ES-I3 (cell line): ENCODE results near the gene PPP1R12B.
"Not testable (repeated sequence)": the region's sequence is repeated elsewhere in the genome, so short reads cannot be mapped to it uniquely, and the experiment has no call there.

ENCODE experiments used
- H3K36me3 ChIP-seq: 2 replicates; pipeline ENCODE4 v1.6.1; 2013; ENCODE audit warnings: mild to moderate bottlenecking, low read length, control low read depth, moderate library complexity; ENCODE audit not compliant: insufficient read depth
- H3K4me1 ChIP-seq: 2 replicates; pipeline ENCODE4 v1.6.1; 2013; ENCODE audit warnings: mild to moderate bottlenecking, control low read depth, low read length; ENCODE audit not compliant: insufficient read depth
- H3K9ac ChIP-seq: 2 replicates; pipeline ENCODE4 v1.6.1; 2013; ENCODE audit warnings: low read depth, mild to moderate bottlenecking, low read length, moderate library complexity
- H3K9me3 ChIP-seq: 2 replicates; pipeline ENCODE4 v1.6.1; 2013; ENCODE audit warnings: mild to moderate bottlenecking, low read length, moderate library complexity; ENCODE audit not compliant: control insufficient read depth, insufficient read depth

PPP1R12B gene

DNA sequence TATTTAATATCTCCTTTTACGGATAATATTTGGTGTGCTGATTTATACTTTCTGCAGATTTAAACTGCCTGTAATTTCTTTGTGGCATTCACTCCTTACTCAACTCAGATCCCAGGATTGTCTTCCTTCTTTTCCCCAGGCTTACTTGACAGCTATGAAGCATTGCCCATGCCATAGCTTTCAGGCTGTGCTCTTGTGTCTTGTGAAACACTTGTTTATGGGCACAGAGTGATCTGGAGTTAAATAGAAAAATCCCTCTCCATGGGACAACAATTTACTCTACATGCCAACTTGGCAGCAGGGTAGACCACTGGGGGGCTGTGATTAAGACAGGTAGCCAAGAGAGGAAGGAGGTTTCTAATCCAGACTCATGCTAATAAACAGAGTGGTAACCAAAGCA lies 57.4 kb downstream of the PPP1R12B start:
- Histone ChIP-seq H3K36me3 (no peaks in the 10 kb centered on the region), H3K9ac (no peak overlapping the region), H3K9me3 (no peaks in the 10 kb centered on the region), H3K4me1 (peaks cover 8% of the 10 kb centered on the region)

DNA sequence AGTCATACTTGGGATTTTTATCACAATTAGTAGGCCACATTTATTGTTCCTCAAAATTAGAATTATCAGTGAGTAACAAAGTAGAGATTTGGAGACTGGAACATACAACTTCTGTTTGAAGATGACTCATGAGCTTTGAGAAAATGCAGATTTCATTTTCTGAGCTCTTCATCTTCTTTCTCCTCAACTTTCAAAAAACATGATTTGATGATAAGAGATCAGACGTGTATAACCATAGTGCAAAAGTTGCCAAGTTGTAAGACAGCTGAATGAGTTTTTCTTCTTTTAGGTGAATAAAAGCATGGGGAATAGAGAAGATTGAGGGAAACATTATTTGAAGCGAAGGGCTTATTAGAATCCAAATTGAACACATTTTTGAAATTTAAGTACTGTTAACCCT lies 58.4 kb downstream of the PPP1R12B start:
- not testable (repeated sequence) for H3K36me3 ChIP-seq, H3K9ac ChIP-seq, H3K9me3 ChIP-seq, H3K4me1 ChIP-seq

DNA sequence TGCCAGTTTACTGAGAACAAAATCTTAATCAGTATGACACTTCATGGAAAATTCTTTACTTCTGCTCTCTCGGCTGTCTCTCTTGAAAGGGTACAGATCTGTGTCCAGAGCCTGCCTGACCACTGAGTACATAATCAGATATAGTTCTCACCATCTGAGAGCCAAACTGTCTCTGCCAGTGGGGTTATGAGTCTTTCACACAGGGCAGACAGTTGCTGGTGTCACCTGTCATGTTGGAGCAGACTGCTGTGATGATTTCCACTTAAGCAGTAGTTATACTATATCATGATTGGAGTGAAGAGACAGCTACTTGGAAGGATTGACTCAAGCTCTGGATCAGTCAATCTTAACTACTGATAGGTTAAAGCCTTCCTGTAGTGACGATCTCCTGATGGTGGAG lies 58.9 kb downstream of the PPP1R12B start:
- H3K36me3 ChIP-seq, H3K4me1 ChIP-seq, H3K9me3 ChIP-seq, H3K9ac ChIP-seq: not testable (repeated sequence)

DNA sequence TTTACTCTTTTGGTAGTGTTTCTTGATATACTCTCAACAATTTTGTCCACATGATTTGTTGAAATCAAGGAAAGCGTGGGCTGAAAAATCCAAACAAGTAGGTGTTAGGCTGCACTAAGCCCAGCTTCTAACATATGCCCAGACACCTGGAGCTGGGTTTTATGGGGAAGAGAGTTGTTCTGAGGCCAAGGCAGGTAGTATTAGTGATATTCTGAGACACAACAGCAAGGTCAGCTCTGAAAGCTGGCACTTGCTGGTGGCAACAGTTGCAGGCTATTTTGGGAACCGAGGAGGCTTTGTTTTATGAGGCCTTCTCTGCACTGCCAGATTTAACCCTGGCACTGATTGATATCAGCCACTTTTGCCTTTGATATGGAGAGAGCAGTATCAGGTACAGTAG lies 61.8 kb downstream of the PPP1R12B start:
- not testable (repeated sequence) for H3K4me1 ChIP-seq, H3K9me3 ChIP-seq, H3K9ac ChIP-seq, H3K36me3 ChIP-seq

DNA sequence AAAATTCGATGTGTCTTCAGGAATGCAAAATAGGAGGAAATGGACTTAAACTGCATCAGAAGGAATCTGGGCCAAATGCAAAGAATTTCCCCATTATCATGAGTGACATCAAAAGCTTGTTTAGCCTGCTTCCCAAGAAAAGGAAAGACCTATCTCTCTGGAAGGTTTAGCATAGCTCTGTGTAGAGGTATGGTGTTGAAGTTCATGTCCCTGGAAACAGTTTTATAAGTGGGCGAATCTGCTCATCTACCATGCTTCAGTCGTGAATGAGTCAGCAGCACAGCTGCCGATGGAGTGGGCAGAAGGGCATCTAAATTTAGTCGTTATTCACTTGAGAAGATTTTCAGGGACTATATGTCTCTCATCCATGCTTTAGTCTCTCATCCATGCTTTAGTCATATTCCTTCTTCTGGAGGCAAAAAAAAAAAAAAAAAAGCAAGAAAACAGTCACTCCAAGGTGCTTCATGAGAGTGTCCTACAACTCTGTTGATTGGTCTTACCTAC lies 62.4 kb downstream of the PPP1R12B start:
- not testable (repeated sequence) for H3K9me3 ChIP-seq, H3K36me3 ChIP-seq, H3K4me1 ChIP-seq, H3K9ac ChIP-seq

DNA sequence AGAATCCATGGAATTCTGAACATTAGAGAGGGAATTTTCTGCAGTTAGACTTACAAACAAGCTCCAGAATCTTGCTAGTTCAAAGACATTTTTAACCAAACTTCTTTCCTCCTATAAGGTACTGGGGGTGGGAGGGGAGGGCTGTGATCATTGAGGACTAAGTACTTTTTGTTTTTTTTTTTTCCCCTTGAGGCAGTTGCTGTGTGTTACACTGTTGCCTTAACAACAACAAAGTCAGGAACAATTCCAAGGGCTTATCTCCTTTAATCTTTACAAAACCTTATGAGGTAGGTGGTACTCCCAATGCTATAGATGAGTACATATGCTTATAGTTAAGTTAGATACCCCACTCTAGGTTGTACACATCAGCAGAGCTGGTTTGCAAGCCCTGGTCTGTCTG lies 62.9 kb downstream of the PPP1R12B start:
- Histone ChIP-seq H3K9me3 (no peaks in the 10 kb centered on the region), H3K9ac (no peak overlapping the region), H3K36me3 (no peaks in the 10 kb centered on the region), H3K4me1 (peaks cover 9% of the 10 kb centered on the region)

DNA sequence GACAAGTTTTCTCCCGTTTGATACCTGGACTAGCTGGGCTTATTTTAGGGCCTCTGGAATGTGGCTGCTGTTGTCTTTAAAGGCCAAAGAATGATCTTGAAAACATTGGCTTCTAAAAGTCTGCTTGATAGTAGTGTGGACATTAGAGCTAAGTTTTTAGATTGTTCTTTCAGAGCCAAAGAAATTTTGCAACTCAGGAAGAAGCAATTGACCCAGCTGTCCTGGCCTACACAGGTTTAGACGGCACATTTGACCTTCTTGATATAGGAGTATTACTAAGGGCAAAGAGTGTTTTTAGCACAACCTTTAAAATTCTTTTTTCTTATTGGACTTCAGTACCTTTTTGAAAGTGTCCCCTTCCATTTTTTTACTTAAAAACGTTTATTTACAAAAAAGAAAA lies 63.9 kb downstream of the PPP1R12B start:
- H3K36me3 ChIP-seq, H3K9me3 ChIP-seq, H3K9ac ChIP-seq, H3K4me1 ChIP-seq: not testable (repeated sequence)

DNA sequence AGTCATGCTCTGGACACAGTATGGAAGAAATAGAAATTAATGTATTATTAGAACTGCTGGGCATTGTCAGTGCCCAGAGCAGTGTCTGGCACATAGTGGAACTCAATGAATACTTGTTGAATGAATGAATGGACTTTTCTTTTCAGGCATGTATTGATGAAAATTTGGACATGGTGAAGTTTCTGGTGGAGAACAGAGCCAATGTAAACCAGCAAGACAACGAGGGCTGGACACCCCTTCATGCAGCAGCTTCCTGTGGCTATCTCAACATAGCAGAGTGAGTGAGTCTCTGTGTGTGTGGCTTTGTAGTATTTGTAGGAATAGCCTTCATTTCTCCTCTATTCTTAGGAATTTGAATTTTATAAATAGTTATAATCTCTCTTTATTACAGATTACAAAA lies 68.1 kb downstream of the PPP1R12B start:
- Histone ChIP-seq H3K9ac (no peak overlapping the region), H3K36me3 (no peaks in the 10 kb centered on the region), H3K4me1 (peaks cover 11% of the 10 kb centered on the region), H3K9me3 (no peaks in the 10 kb centered on the region)

DNA sequence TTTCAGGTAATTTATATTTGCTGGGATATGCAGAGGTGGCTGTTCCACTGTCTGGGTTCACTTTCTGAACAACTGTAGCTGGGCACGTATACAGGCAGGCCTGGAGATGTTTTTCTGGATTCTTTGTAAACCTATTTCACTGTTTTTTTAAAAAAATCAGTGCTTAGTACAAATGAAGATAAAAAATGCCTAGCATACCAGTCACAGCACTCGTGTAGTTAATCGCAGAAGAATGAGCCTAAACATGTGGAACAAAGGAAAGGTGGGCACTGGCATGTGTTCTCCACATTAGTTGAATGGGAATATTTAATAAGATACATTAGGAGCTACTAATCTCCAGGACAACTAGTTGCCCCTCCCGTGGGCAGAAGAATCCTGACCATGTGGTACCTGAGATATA lies 68.6 kb downstream of the PPP1R12B start:
- H3K36me3 ChIP-seq, H3K9ac ChIP-seq, H3K9me3 ChIP-seq: not testable (repeated sequence)
- H3K4me1 ChIP-seq, result peaks cover 11% of the 10 kb centered on the region

DNA sequence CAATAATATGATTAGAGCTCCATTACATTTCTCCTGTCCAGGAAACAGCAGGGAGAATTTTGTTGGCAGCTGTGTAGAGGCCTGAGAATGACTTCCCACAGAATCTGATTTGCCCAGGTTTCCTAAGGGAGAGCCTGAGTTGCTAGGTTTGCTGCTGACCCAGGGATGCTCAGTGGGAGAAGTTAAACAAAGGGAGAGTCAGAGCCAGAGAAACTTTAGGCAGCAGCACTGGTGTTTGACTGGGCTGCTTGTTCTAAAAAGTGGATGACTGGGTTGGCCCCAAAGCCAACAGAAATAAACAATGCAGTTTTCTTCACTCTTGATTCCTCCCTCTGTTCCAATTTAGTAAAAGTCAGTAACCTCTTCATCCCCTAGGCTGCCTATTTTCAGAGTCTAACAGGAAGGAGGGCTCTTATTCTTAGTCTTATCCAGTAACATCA lies 69.3 kb downstream of the PPP1R12B start:
- peaks cover 11% of the 10 kb centered on the region for H3K4me1 ChIP-seq
- H3K9ac ChIP-seq, H3K9me3 ChIP-seq, H3K36me3 ChIP-seq: not testable (repeated sequence)

DNA sequence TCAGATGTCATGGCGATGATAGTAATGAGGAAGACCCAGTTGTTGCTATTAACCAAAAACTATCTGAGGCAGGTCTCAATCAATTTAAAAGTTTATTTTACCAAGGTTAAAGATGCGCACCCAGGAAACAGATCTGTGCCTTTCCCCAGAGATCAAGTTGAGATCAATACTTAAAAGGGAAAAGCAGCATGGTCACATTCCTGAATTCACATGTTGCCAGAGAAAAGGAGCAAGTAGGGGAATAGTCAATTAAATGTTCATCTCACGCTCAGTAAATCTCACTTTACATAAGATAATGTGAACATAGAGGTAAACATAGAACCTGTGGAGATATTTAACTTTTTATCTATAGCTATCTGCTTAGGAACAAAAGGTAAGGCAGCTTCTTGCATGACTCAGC lies 71.2 kb downstream of the PPP1R12B start:
- not testable (repeated sequence) for H3K9me3 ChIP-seq, H3K36me3 ChIP-seq, H3K9ac ChIP-seq
- H3K4me1 ChIP-seq, result peaks cover 11% of the 10 kb centered on the region

DNA sequence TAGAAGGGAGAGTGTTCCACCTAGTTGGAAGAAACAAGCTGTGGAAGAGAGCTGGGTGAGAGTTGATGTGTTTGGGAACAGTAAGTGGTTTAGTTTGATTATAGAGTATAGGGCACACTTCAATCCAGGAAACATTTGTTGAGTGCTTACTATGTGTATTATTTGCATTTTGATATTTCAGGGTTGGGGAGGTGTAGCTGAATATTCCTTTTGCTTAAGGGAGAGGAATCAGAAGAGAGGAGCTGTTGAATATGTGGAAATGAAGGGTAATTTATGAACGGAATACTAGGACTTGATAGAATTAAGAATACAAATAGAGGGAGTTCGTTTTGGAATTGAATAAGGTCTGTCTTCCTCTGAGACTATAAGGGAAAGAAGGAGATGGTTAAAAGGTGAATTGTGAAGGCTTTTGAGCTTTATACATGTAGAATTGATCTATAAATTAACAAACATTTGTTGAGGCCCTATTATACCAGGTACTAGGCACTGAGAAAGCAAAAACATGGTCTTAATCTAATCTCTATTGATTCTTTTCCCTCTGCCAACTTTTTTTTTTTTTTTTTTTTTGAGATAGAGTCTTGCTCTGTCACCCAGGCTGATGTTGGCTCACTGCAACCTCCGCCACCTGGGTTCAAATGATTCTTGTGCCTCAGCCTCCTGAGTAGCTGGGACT lies 72.1 kb downstream of the PPP1R12B start:
- not testable (repeated sequence) for H3K9me3 ChIP-seq, H3K9ac ChIP-seq, H3K36me3 ChIP-seq
- peaks cover 11% of the 10 kb centered on the region for H3K4me1 ChIP-seq

DNA sequence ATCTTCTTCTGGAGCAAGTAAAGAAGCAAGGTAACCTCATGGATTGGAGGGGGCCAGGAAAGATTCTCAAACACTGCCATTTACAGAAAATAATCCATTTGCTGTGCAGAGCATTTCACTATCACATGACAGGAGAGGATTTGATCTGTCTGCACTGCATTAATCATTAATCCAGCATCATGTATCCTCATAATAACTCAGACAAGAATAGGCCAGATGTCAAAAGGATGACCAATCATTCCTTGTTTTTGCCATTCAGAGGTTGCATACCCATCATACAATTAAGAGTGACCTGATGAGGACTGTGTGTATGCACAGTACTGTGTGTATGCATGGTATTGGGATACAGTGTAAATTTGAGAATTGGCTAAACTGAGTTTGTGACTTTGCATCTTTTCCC lies 74.2 kb downstream of the PPP1R12B start:
- H3K4me1 ChIP-seq, result peaks cover 11% of the 10 kb centered on the region
- not testable (repeated sequence) for H3K9me3 ChIP-seq, H3K9ac ChIP-seq, H3K36me3 ChIP-seq

DNA sequence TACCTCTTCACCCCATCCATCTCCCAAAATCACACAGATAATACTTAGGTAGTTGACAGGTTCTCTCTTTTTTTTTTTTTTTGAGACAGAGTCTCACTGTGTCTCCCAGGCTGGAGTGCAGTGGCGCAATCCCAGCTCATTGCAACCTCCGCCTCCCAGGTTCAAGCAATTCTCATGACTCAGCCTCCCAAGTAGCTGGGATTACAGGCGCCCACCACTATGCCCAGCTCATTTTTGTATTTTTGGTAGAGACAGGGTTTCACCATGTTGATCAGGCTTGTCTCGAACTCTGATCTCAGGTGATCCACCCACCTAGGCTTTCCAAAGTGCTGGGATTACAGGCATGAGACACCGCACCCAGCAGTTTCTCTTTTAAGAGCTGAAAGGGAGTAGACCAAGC lies 75.8 kb downstream of the PPP1R12B start:
- not testable (repeated sequence) for H3K9me3 ChIP-seq, H3K9ac ChIP-seq, H3K36me3 ChIP-seq
- peaks cover 11% of the 10 kb centered on the region for H3K4me1 ChIP-seq

DNA sequence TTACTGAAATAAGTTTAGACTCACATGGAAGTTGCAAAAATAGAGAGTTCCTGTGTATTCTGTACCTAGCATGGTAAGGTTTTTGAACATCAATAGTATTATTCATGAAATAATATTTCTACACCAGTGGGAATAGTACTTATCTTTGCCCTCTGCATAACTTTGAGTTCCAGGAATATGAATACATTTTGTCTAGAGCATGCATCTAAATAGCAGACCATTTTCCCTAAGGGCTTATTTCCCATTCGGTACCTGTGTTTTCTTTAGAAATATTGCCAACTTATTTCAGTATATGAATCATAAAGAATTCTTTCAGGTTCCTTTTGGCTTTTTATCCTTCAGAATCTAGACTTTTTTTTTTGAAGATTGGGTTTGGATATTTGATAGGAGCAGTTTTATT lies 81.6 kb downstream of the PPP1R12B start:
- not testable (repeated sequence) for H3K9me3 ChIP-seq, H3K9ac ChIP-seq, H3K36me3 ChIP-seq, H3K4me1 ChIP-seq

DNA sequence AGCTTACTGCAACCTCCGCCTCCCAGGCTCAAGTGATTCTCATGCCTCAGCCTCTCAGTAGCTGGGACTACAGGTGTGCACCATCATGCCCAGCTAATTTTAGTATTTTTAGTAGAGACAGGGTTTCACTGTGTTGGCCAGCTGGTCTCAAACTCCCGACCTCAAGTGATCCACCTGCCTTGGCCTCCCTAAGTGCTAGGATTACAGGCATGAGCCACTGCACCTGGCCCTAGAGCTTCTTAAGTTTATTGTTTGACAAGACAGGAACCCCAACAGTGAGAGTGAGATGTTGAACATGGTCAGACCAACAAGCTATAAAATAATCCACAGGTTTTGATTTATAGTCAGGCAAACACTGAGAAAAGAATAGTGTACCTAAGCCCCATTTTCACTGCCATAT lies 83.8 kb downstream of the PPP1R12B start:
- H3K4me1 ChIP-seq, H3K9me3 ChIP-seq, H3K36me3 ChIP-seq, H3K9ac ChIP-seq: not testable (repeated sequence)
